ENCODE results near the gene LRRC55. TPM values are rescaled to one million over a fixed set of nuclear protein-coding genes. Genes with fewer than 3 reads are reported as not detected.

LRRC55 gene
- under 1 TPM in 2 of 6 donors, not detected in 4; 0.10 to 0.11 TPM for total RNA-seq

- Histone ChIP-seq H3K9me3 (no peaks in the 10 kb centered on the region), H3K4me3 (no peak within 1 kb of the TSS), H3K27ac (no peak within 1 kb of the TSS), H3K36me3 (no peaks in the 10 kb centered on the region), H3K27me3 (no peaks in the 10 kb centered on the region), H3K4me1 (peaks cover 0 to 10% (median 2%) of the 10 kb centered on the region in 4 donors)
- TF ChIP-seq EP300 (IDR thresholded peaks at IDR 0.05) (no peak), CTCF (IDR thresholded peaks at IDR 0.05) (no peak), POLR2AphosphoS5 (IDR thresholded peaks at IDR 0.05) (no peak), POLR2A (IDR thresholded peaks at IDR 0.05) (no peak)
- WGBS, 2 donors = 54 to 77% methylated on average over 3 to 10 of the region's 15 CpGs
- ATAC-seq (ENCODE audit: low FRiP score in 2 of 2) (no peak), DNase-seq (peak in 1 of 2 donors; percentile 64)
Measured at GRCh38 chr11:57181678-57182305, at the start of gene LRRC55. Gene LRRC55, plus strand, starts transcription at chr11:57181953. Its CDS starts 70 bp downstream, at chr11:57182023.

GRCh38 chr11:57133366-57134038, 48.3 kb upstream of the LRRC55 start:
- no peaks in the 10 kb centered on the region for H3K9me3 ChIP-seq
- H3K4me1 ChIP-seq = no peaks in the 10 kb centered on the region
- H3K36me3 ChIP-seq = no peaks in the 10 kb centered on the region
- no peak overlapping the region for H3K27ac ChIP-seq
- ATAC-seq (ENCODE audit: low FRiP score in 2 of 2) (no peak), DNase-seq (no peak)
- WGBS, 2 donors = 77 to 80% methylated on average over 3 of the region's 3 CpGs
- TF ChIP-seq POLR2AphosphoS5 (IDR thresholded peaks at IDR 0.05) (no peak), EP300 (IDR thresholded peaks at IDR 0.05) (no peak), CTCF (IDR thresholded peaks at IDR 0.05) (no peak), POLR2A (IDR thresholded peaks at IDR 0.05) (no peak)
- no peak overlapping the region for H3K4me3 ChIP-seq
- no peaks in the 10 kb centered on the region for H3K27me3 ChIP-seq

- H3K27ac ChIP-seq = no peak overlapping the region
- H3K4me1 ChIP-seq = no peaks in the 10 kb centered on the region
- H3K27me3 ChIP-seq = no peaks in the 10 kb centered on the region
- TF ChIP-seq POLR2AphosphoS5 (IDR thresholded peaks at IDR 0.05) (no peak), CTCF (IDR thresholded peaks at IDR 0.05) (no peak), EP300 (IDR thresholded peaks at IDR 0.05) (no peak), POLR2A (IDR thresholded peaks at IDR 0.05) (no peak)
- no peaks in the 10 kb centered on the region for H3K36me3 ChIP-seq
- no peak for DNase-seq
- no peak for ATAC-seq (ENCODE audit: low FRiP score in 2 of 2)
- H3K9me3 ChIP-seq = no peaks in the 10 kb centered on the region
- 3 to 12% methylated on average over 1 of the region's 1 CpG for whole genome bisulfite sequencing, 2 donors
- no peak overlapping the region for H3K4me3 ChIP-seq
Measured at GRCh38 chr11:57134284-57134683, 47.5 kb upstream of the LRRC55 start.

GRCh38 chr11:57135020-57135751, 46.6 kb upstream of the LRRC55 start:
- Histone ChIP-seq H3K27me3 (no peaks in the 10 kb centered on the region), H3K4me3 (no peak overlapping the region), H3K9me3 (no peaks in the 10 kb centered on the region), H3K4me1 (no peaks in the 10 kb centered on the region), H3K36me3 (no peaks in the 10 kb centered on the region), H3K27ac (no peak overlapping the region)
- ATAC-seq (ENCODE audit: low FRiP score in 2 of 2) (no peak), DNase-seq (no peak)
- 93 to 97% methylated on average over 3 of the region's 3 CpGs for WGBS, 2 donors
- TF ChIP-seq POLR2AphosphoS5 (IDR thresholded peaks at IDR 0.05) = no peak
- no peak for TF ChIP-seq CTCF (IDR thresholded peaks at IDR 0.05)
- no peak for TF ChIP-seq EP300 (IDR thresholded peaks at IDR 0.05)
- no peak for TF ChIP-seq POLR2A (IDR thresholded peaks at IDR 0.05)

Data from upper lobe of left lung (tissue), 6 donors.